Measurements from ENCODE around the gene KIF21B.
A peak's percentile ranks its signal among the peaks of the same experiment; 100 is the strongest.

Gene KIF21B

GRCh38 chr1:200991097-200991614 is 32.4 kb downstream of the KIF21B start:
- no peak for DNase-seq

- no peak for DNase-seq
Observed at GRCh38 chr1:200990114-200990513, 33.4 kb downstream of the KIF21B start.

GRCh38 chr1:200989337-200989736 is 34.2 kb downstream of the KIF21B start:
- no peak for DNase-seq

- DNase-seq: no peak
Observed at GRCh38 chr1:200988693-200989092, 34.8 kb downstream of the KIF21B start.

GRCh38 chr1:200985481-200985880 is 38.0 kb downstream of the KIF21B start:
- DNase-seq: no peak

GRCh38 chr1:200983035-200983561 is 40.4 kb downstream of the KIF21B start:
- DNase-seq: no peak

GRCh38 chr1:200982071-200982945 is 41.2 kb downstream of the KIF21B start:
- no peak for DNase-seq

GRCh38 chr1:200981278-200981677 is 42.2 kb downstream of the KIF21B start:
- no peak for DNase-seq

GRCh38 chr1:200980873-200981272 is 42.6 kb downstream of the KIF21B start:
- no peak for DNase-seq

GRCh38 chr1:200980452-200980772 is 43.1 kb downstream of the KIF21B start:
- DNase-seq: no peak

- DNase-seq: peak; percentile 65
Observed at GRCh38 chr1:200979574-200980451, 43.7 kb downstream of the KIF21B start.

GRCh38 chr1:200977071-200977754 is 46.3 kb downstream of the KIF21B start:
- DNase-seq: no peak

- DNase-seq: no peak
Observed at GRCh38 chr1:200976634-200977033, 46.9 kb downstream of the KIF21B start.

- DNase-seq: no peak
Observed at GRCh38 chr1:200975458-200975857, 48.1 kb downstream of the KIF21B start.

GRCh38 chr1:200974711-200975110 is 48.8 kb downstream of the KIF21B start:
- no peak for DNase-seq

- no peak for DNase-seq
Observed at GRCh38 chr1:200973937-200974657, 49.4 kb downstream of the KIF21B start.

- DNase-seq: no peak
Observed at GRCh38 chr1:200972985-200973742, 50.4 kb downstream of the KIF21B start.

- peak; percentile 62 for DNase-seq
Observed at GRCh38 chr1:200971955-200972711, 51.4 kb downstream of the KIF21B start.

- DNase-seq: no peak
Observed at GRCh38 chr1:200971428-200971903, 52.0 kb downstream of the KIF21B start.

- no peak for DNase-seq
Observed at GRCh38 chr1:200970771-200971427, 52.6 kb downstream of the KIF21B start.

All from activated naive CD4-positive, alpha-beta T cell treated with anti-CD3 and anti-CD28 coated beads, Interleukin-2, amount 50 U/mL, for 16 hours (primary cell).